Measurements from ENCODE around the gene IL25.
"Not testable (repeated sequence)": the region's sequence is repeated elsewhere in the genome, so short reads cannot be mapped to it uniquely, and the experiment has no call there.

The IL25 gene

GRCh38 chr14:23389871-23390270 is 17.3 kb downstream of the IL25 start:
- DNase-seq (ENCODE audit: low spot score): not testable (repeated sequence)

- no peak for DNase-seq (ENCODE audit: low spot score)
These were observed 20.0 kb downstream of the IL25 start for GRCh38 chr14:23392613-23393012.

GRCh38 chr14:23396126-23396525 is 23.5 kb downstream of the IL25 start:
- no peak for DNase-seq (ENCODE audit: low spot score)

GRCh38 chr14:23396781-23397407 is 24.3 kb downstream of the IL25 start:
- DNase-seq (ENCODE audit: low spot score): no peak

- no peak for DNase-seq (ENCODE audit: low spot score)
These were observed 25.7 kb downstream of the IL25 start for GRCh38 chr14:23398348-23398747.

- DNase-seq (ENCODE audit: low spot score): no peak
These were observed 26.5 kb downstream of the IL25 start for GRCh38 chr14:23399136-23399535.

GRCh38 chr14:23399591-23399990 is 27.0 kb downstream of the IL25 start:
- no peak for DNase-seq (ENCODE audit: low spot score)

GRCh38 chr14:23400496-23401149 is 28.0 kb downstream of the IL25 start:
- DNase-seq (ENCODE audit: low spot score): not testable (repeated sequence)

GRCh38 chr14:23401291-23401690 is 28.7 kb downstream of the IL25 start:
- DNase-seq (ENCODE audit: low spot score): no peak

GRCh38 chr14:23402296-23403138 is 29.9 kb downstream of the IL25 start:
- DNase-seq (ENCODE audit: low spot score): no peak

- no peak for DNase-seq (ENCODE audit: low spot score)
These were observed 30.5 kb downstream of the IL25 start for GRCh38 chr14:23403139-23403438.

GRCh38 chr14:23403908-23404307 is 31.3 kb downstream of the IL25 start:
- DNase-seq (ENCODE audit: low spot score): no peak

GRCh38 chr14:23404331-23404900 is 31.8 kb downstream of the IL25 start:
- no peak for DNase-seq (ENCODE audit: low spot score)

- DNase-seq (ENCODE audit: low spot score): no peak
These were observed 32.5 kb downstream of the IL25 start for GRCh38 chr14:23405096-23405495.

- DNase-seq (ENCODE audit: low spot score): no peak
These were observed 33.0 kb downstream of the IL25 start for GRCh38 chr14:23405516-23406025.

GRCh38 chr14:23406244-23406643 is 33.6 kb downstream of the IL25 start:
- DNase-seq (ENCODE audit: low spot score): no peak

GRCh38 chr14:23406725-23407355 is 34.2 kb downstream of the IL25 start:
- no peak for DNase-seq (ENCODE audit: low spot score)

GRCh38 chr14:23407516-23408306 is 35.1 kb downstream of the IL25 start, which contains the start of gene MYH6:
Gene MYH6 (minus strand): TSS chr14:23408273. CDS start chr14:23407223, 1,050 bp downstream.
- no peak for DNase-seq (ENCODE audit: low spot score)

- DNase-seq (ENCODE audit: low spot score): no peak
These were observed 35.7 kb downstream of the IL25 start for GRCh38 chr14:23408307-23408630.

- DNase-seq (ENCODE audit: low spot score): no peak
These were observed 36.9 kb downstream of the IL25 start for GRCh38 chr14:23409475-23409874.

GRCh38 chr14:23409966-23410635 is 37.5 kb downstream of the IL25 start:
- DNase-seq (ENCODE audit: low spot score): no peak
